ENCODE data around the gene KIRREL2. TPM values are rescaled to one million over a fixed set of nuclear protein-coding genes. Genes with fewer than 3 reads are reported as not detected.

KIRREL2 gene
- total and polyA plus RNA-seq, 2 donors (not counting 1 experiment from before 2014, with no cell fraction given) = not detected

DNA sequence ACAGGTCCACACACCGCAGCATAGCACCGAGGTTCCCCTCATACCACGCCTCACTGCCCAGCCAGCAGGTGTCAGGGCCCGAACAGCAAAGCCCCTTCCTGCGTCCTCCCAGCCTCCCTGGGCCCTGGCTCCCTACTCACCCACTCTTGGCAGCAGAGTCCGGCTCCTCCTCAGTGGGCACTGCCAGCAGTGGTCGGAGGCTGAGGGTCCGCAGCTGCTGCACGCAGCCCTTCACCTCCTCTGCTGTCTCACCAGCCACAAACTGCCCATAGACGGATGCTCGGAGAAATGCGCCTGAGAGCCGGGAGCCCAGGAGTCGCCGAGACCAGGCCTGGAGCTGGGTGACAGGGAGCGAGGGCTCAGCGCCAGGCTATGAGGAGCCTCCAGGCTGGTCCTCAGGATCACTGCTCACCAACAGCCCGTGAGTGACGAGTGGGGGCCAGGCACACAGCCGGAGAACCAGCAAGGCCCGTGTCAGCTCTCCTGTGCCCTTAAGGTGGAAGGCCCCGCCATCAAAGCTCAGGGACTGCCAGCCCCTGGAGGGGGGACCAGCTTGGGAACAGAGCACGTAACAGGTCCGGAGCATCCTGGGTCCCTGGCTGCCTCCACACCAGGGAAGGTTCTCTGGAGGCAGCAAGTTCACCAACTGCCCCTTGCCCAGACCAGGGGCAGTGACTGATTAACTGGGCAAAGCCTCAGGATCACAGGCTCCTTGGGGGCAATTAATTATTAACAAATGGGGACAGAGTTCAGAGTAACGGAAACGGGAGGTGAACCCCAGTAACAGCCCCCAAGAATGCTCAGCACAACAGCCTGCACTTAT, 44.3 kb upstream of the KIRREL2 start, which contains the start of gene PRODH2:
TSS of gene PRODH2 (minus strand) at position 626 of the 823 bp plus-strand sequence. CDS start at position 586, 40 bp downstream.
- H3K27ac Mint-ChIP-seq = no peak within 1 kb of the TSS
- no peaks in the 10 kb centered on the region for H3K9me3 Mint-ChIP-seq (ENCODE audit: insufficient read depth)
- H3K4me1 Mint-ChIP-seq = no peaks in the 10 kb centered on the region
- no peak within 1 kb of the TSS for H3K4me3 ChIP-seq (ENCODE audit: control extremely low read depth in 1 of 5, extremely low read depth in 1 of 5, insufficient read depth in 1 of 5, low read depth in 2 of 5, low read length in 4 of 5)
- no peak within 1 kb of the TSS for H2AFZ ChIP-seq (ENCODE audit: insufficient read depth, low read depth, low read length, poor library complexity, severe bottlenecking)
- intact Hi-C loops (cut with micrococcal nuclease) = no loop called here
- H3K36me3 ChIP-seq (replicated peaks in 1 of 2; ENCODE audit: control extremely low read depth in 1 of 2, control insufficient read depth in 1 of 2, extremely low read depth in 1 of 2, insufficient read depth in 2 of 2, low read length in 1 of 2) = no peaks in the 10 kb centered on the region
- WGBS (ENCODE audit: insufficient coverage) = 71% methylated on average over 25 of the region's 26 CpGs
- H3K9ac ChIP-seq (ENCODE audit: low read length) = no peak within 1 kb of the TSS
- H3K4me1 ChIP-seq (ENCODE audit: control insufficient read depth in 2 of 2, insufficient read depth in 2 of 2, low read length in 2 of 2) = no peaks in the 10 kb centered on the region
- no peak within 1 kb of the TSS for H3K4me3 Mint-ChIP-seq
- POLR2A ChIA-PET = no interaction called here
- no peak within 1 kb of the TSS for H3K27ac ChIP-seq (ENCODE audit: low read length in 2 of 2)
- no peaks in the 10 kb centered on the region for H4K20me1 ChIP-seq (ENCODE audit: control insufficient read depth, insufficient read depth, low read length, poor library complexity, severe bottlenecking)
- DNase-seq (no peak), ATAC-seq (ENCODE audit: low read depth) (no peak)
- H3K9me3 ChIP-seq (ENCODE audit: control extremely low read depth in 1 of 3, control insufficient read depth in 2 of 3, insufficient read depth in 1 of 3, low read length in 2 of 3) = peaks cover 0 to 2% (median 0%) of the 10 kb centered on the region in 3 donors
- TF ChIP-seq, protein P1, sequence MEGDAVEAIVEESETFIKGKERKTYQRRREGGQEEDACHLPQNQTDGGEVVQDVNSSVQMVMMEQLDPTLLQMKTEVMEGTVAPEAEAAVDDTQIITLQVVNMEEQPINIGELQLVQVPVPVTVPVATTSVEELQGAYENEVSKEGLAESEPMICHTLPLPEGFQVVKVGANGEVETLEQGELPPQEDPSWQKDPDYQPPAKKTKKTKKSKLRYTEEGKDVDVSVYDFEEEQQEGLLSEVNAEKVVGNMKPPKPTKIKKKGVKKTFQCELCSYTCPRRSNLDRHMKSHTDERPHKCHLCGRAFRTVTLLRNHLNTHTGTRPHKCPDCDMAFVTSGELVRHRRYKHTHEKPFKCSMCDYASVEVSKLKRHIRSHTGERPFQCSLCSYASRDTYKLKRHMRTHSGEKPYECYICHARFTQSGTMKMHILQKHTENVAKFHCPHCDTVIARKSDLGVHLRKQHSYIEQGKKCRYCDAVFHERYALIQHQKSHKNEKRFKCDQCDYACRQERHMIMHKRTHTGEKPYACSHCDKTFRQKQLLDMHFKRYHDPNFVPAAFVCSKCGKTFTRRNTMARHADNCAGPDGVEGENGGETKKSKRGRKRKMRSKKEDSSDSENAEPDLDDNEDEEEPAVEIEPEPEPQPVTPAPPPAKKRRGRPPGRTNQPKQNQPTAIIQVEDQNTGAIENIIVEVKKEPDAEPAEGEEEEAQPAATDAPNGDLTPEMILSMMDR (IDR thresholded peaks at IDR 0.05) = no peak
- TF ChIP-seq EZH2 (IDR thresholded peaks at IDR 0.05; ENCODE audit: borderline replicate concordance, insufficient read depth, low read depth, low read length, poor library complexity, severe bottlenecking) = no peak
- no peaks in the 10 kb centered on the region for H3K79me2 ChIP-seq (ENCODE audit: control insufficient read depth, insufficient read depth, low read length)
- H3K27me3 Mint-ChIP-seq = peaks cover 22% of the 10 kb centered on the region
- peaks cover 0 to 2% (median 0%) of the 10 kb centered on the region in 4 experiments for H3K27me3 ChIP-seq (replicated peaks in 1 of 4; ENCODE audit: control extremely low read depth in 1 of 4, control insufficient read depth in 3 of 4, insufficient read depth in 4 of 4, low read length in 3 of 4)
- CTCF ChIA-PET = no interaction called here
- H3K4me2 ChIP-seq (replicated peaks; ENCODE audit: low read depth, low read length, poor library complexity, severe bottlenecking) = no peak within 1 kb of the TSS

Data from B cell (primary cell).